Fibroblast of lung (primary cell): ENCODE measurements around the gene MS4A15.

Experiments
- CTCF ChIP-seq, 2 donors: IDR thresholded peaks in 1 of 2; conservative IDR thresholded peaks in 1 of 2; 1 replicate in 1 of 2; 2 replicates in 1 of 2; pipeline ENCODE4 v1.5.1; 2011 to 2012; ENCODE audit warnings: low read length in 2 of 2, control low read depth in 1 of 2, inconsistent platforms in 1 of 2, low read depth in 1 of 2, mild to moderate bottlenecking in 1 of 2
- EZH2 ChIP-seq: IDR thresholded peaks from 2 replicates; pipeline ENCODE4 v1.5.1; 2012; ENCODE audit warnings: low read length, control low read depth, mild to moderate bottlenecking; ENCODE audit errors: missing control alignments

- TF ChIP-seq CTCF (conservative IDR thresholded peaks at IDR 0.05 in 1 of 2, IDR thresholded peaks at IDR 0.05 in 1 of 2; ENCODE audit: low read depth in 1 of 2, low read length in 2 of 2) (no peak), EZH2 (no peak)
Measured at GRCh38 chr11:60786811-60787567, 30.3 kb downstream of the MS4A15 start.
